ENCODE results near the gene ACTR1A. TPM values are rescaled to one million over a fixed set of nuclear protein-coding genes. Genes with fewer than 3 reads are reported as not detected.

The ACTR1A gene
- polyA plus RNA-seq, 1 donor (not counting 4 experiments of a cell fraction or from before 2014, with no cell fraction given): 162 TPM

GRCh38 chr10:102538811-102539210 is 36.3 kb upstream of the ACTR1A start:
- Histone ChIP-seq H3K36me3 (ENCODE audit: control insufficient read depth in 2 of 2, extremely low read depth in 1 of 2, insufficient read depth in 2 of 2, low read length in 2 of 2) (no peaks in the 10 kb centered on the region), H2AFZ (ENCODE audit: control insufficient read depth, low read length) (no peak overlapping the region), H3K4me2 (ENCODE audit: control insufficient read depth, extremely low read depth, insufficient read depth, low read depth, low read length) (no peak overlapping the region), H3K27me3 (ENCODE audit: control insufficient read depth, extremely low read depth, insufficient read depth, low read length) (no peaks in the 10 kb centered on the region), H3K4me3 (ENCODE audit: control insufficient read depth in 2 of 3, extremely low read depth in 1 of 3, insufficient read depth in 2 of 3, low read depth in 1 of 3, low read length in 3 of 3) (no peak overlapping the region), H3K9me1 (ENCODE audit: control insufficient read depth, extremely low read depth, insufficient read depth, low read length) (no peaks in the 10 kb centered on the region), H3K27ac (ENCODE audit: control insufficient read depth, insufficient read depth, low read length) (no peak overlapping the region), H4K20me1 (ENCODE audit: control insufficient read depth, extremely low read depth, insufficient read depth, low read length) (no peaks in the 10 kb centered on the region), H3K9ac (ENCODE audit: control insufficient read depth, extremely low read depth, insufficient read depth, low read length) (no peak overlapping the region), H3K79me2 (ENCODE audit: control insufficient read depth, insufficient read depth, low read length) (no peaks in the 10 kb centered on the region), H3K4me1 (ENCODE audit: control insufficient read depth, extremely low read depth, insufficient read depth, low read length) (peaks cover 4% of the 10 kb centered on the region), H3K9me3 (ENCODE audit: control insufficient read depth, low read depth, low read length) (no peaks in the 10 kb centered on the region)
- FAIRE-seq (no peak), DNase-seq (ENCODE audit: low read depth, low spot score) (no peak)
- dilution Hi-C loops (cut with MboI; ENCODE audit: extremely low pct_ligation_motif_present, low sequenced_read_pairs): no loop called here
- TF ChIP-seq CTCF (optimal IDR thresholded peaks at IDR 0.05 in 1 of 3, IDR thresholded peaks at IDR 0.05 in 1 of 3, conservative IDR thresholded peaks at IDR 0.05 in 1 of 3; ENCODE audit: extremely low read depth in 1 of 3, insufficient read depth in 2 of 3, low read length in 3 of 3) (no peak), EZH2 (IDR thresholded peaks at IDR 0.05; ENCODE audit: low read length) (no peak)

GRCh38 chr10:102537948-102538347 is 35.4 kb upstream of the ACTR1A start:
- no peak for DNase-seq (ENCODE audit: low read depth, low spot score)
- Histone ChIP-seq H3K36me3 (ENCODE audit: control insufficient read depth in 2 of 2, extremely low read depth in 1 of 2, insufficient read depth in 2 of 2, low read length in 2 of 2) (no peaks in the 10 kb centered on the region), H2AFZ (ENCODE audit: control insufficient read depth, low read length) (no peak overlapping the region), H3K27me3 (ENCODE audit: control insufficient read depth, extremely low read depth, insufficient read depth, low read length) (no peaks in the 10 kb centered on the region), H3K9ac (ENCODE audit: control insufficient read depth, extremely low read depth, insufficient read depth, low read length) (no peak overlapping the region), H3K27ac (ENCODE audit: control insufficient read depth, insufficient read depth, low read length) (no peak overlapping the region), H3K9me1 (ENCODE audit: control insufficient read depth, extremely low read depth, insufficient read depth, low read length) (no peaks in the 10 kb centered on the region), H3K79me2 (ENCODE audit: control insufficient read depth, insufficient read depth, low read length) (no peaks in the 10 kb centered on the region), H4K20me1 (ENCODE audit: control insufficient read depth, extremely low read depth, insufficient read depth, low read length) (no peaks in the 10 kb centered on the region), H3K4me2 (ENCODE audit: control insufficient read depth, extremely low read depth, insufficient read depth, low read depth, low read length) (no peak overlapping the region), H3K4me1 (ENCODE audit: control insufficient read depth, extremely low read depth, insufficient read depth, low read length) (peaks cover 4% of the 10 kb centered on the region), H3K4me3 (ENCODE audit: control insufficient read depth in 2 of 3, extremely low read depth in 1 of 3, insufficient read depth in 2 of 3, low read depth in 1 of 3, low read length in 3 of 3) (no peak overlapping the region), H3K9me3 (ENCODE audit: control insufficient read depth, low read depth, low read length) (no peaks in the 10 kb centered on the region)
- FAIRE-seq: no peak
- dilution Hi-C loops (cut with MboI; ENCODE audit: extremely low pct_ligation_motif_present, low sequenced_read_pairs): no loop called here
- TF ChIP-seq EZH2 (IDR thresholded peaks at IDR 0.05; ENCODE audit: low read length) (no peak), CTCF (optimal IDR thresholded peaks at IDR 0.05 in 1 of 3, IDR thresholded peaks at IDR 0.05 in 1 of 3, conservative IDR thresholded peaks at IDR 0.05 in 1 of 3; ENCODE audit: extremely low read depth in 1 of 3, insufficient read depth in 2 of 3, low read length in 3 of 3) (no peak)

Data from keratinocyte (primary cell).